Brain microvascular endothelial cell (primary cell): ENCODE results near the gene TMEM126B.
A peak's percentile ranks its signal among the peaks of the same experiment; 100 is the strongest.

Experiments used
- DNase-seq: peaks from one replicate; pipeline ENCODE4 v3.0.0-alpha.2; 2020
- H3K27ac ChIP-seq: fragments of 250-450 bp; sonication (Bioruptor Pico); 2 replicates; pipeline ENCODE4 v1.5.1; 2020; ENCODE audit warnings: mild to moderate bottlenecking, moderate library complexity
- H3K27me3 ChIP-seq: fragments of 250-450 bp; sonication (Bioruptor Pico); replicated peaks from 2 replicates; pipeline ENCODE4 v1.5.1; 2020; ENCODE audit warnings: mild to moderate bottlenecking
- H3K36me3 ChIP-seq: fragments of 250-450 bp; sonication (Bioruptor Pico); replicated peaks from 2 replicates; pipeline ENCODE4 v1.5.1; 2020; ENCODE audit warnings: mild to moderate bottlenecking
- H3K4me3 ChIP-seq: 2 replicates; pipeline ENCODE4 v1.5.1; 2011; ENCODE audit warnings: low read depth, mild to moderate bottlenecking, control low read depth, low read length, moderate library complexity
- CTCF ChIP-seq: IDR thresholded peaks from 2 replicates; pipeline ENCODE4 v1.5.1; 2011; ENCODE audit warnings: low read depth, mild to moderate bottlenecking, moderate library complexity, low read length, control low read depth, inconsistent platforms; ENCODE audit errors: missing control alignments
- in situ Hi-C: cut with HindIII; loops from 2 replicates; pipeline ENCODE4 v1.10.0; 2017; ENCODE audit warnings: low sequenced_read_pairs, low pct_ligation_motif_present

The TMEM126B gene

DNA sequence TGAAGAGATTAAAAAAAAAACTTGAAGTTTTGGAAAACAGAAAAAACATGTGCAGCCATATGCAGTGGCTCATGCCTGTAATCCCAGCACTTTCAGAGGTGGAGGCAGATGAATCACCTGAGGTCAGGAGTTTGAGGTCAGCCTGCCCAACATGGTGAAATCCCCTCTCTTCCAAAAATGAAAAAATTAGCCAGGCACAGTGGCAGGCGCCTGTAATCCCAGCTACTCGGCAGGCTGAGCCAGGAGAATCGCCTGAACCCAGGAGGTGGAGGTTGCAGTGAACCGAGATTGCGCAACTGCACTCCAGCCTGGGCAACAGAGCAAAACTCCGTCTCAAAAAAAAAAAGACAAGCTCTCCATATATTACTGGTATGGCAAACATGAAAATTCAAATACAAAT, 8.9 kb upstream of the TMEM126B start:
- DNase-seq: no peak
- H3K27me3 ChIP-seq: no peaks in the 10 kb centered on the region
- TF ChIP-seq CTCF: no peak
- in situ Hi-C loops: no loop called here
- H3K27ac ChIP-seq: no peak overlapping the region
- H3K4me3 ChIP-seq: no peak overlapping the region
- no peaks in the 10 kb centered on the region for H3K36me3 ChIP-seq

- in situ Hi-C loops: no loop called here
- no peaks in the 10 kb centered on the region for H3K36me3 ChIP-seq
- no peak for TF ChIP-seq CTCF
Observed at GRCh38 chr11:85620256-85620655, 8.1 kb upstream of the TMEM126B start.

DNA sequence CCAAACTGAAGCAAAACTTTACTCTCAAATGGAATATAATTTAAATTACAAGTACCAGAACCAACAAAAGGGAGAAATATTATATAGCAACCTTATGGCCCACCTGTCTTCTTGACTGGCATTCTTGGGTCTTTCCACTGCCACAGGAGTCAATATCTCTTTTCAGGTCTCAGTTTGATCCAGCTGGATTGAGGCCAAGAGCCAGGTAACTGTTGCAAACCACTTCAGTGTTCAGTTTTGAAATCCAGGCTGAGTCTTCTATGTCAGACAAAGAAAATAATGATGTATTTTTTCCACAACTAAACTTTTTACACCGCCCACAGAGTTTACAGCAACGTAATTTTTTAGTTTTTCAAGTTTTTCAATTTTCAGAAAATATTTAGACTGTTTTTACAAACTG, 1.9 kb upstream of the TMEM126B start:
- Histone ChIP-seq H3K36me3 (no peaks in the 10 kb centered on the region), H3K4me3 (no peak overlapping the region), H3K27me3 (no peaks in the 10 kb centered on the region), H3K27ac (no peak overlapping the region)
- no peak for TF ChIP-seq CTCF
- in situ Hi-C loops: no loop called here
- DNase-seq: no peak

More at GRCh38 chr11:85620256-85620655, 8.1 kb upstream of the TMEM126B start:
- Histone ChIP-seq H3K4me3 (no peak overlapping the region), H3K27me3 (no peaks in the 10 kb centered on the region), H3K27ac (no peak overlapping the region)
- DNase-seq: no peak

- Histone ChIP-seq H3K27ac (peak within 1 kb of the TSS; percentile 19), H3K27me3 (no peaks in the 10 kb centered on the region), H3K36me3 (no peaks in the 10 kb centered on the region), H3K4me3 (peak within 1 kb of the TSS; percentile 87)
- TF ChIP-seq CTCF: no peak
- in situ Hi-C loops: no loop called here
- DNase-seq: peak; percentile 12
Observed at GRCh38 chr11:85627332-85627997, 928 bp upstream of the TMEM126B start, which contains the start of gene DLG2. TSS of gene DLG2 (minus strand) at chr11:85627344.

- Histone ChIP-seq H3K27ac (peak overlapping the region; percentile 52), H3K36me3 (no peaks in the 10 kb centered on the region), H3K27me3 (no peaks in the 10 kb centered on the region), H3K4me3 (peak overlapping the region; percentile 87)
- in situ Hi-C loops: no loop called here
- DNase-seq: no peak
- no peak for TF ChIP-seq CTCF
Observed at GRCh38 chr11:85628771-85629341, 463 bp downstream of the TMEM126B start.

DNA sequence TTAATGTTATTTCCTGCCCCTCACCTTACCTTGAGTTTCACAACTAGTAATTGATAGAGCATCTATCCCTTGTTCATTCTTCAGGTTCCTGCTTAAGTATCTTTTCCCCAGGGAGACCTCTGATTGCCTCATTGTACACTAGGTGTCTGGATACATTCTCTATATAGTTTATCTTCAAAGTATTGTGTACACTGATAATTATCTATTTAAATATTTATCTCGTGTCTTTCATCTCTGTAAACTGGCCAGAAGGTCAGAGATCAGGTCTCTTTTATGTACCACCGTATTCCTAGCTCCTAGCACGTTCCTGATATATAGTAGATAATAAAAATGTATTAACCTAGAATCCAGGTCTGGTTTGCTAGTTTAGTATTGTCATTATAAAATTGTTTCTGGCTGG, 6.4 kb downstream of the TMEM126B start:
- Histone ChIP-seq H3K27me3 (no peaks in the 10 kb centered on the region), H3K4me3 (no peak overlapping the region), H3K36me3 (peaks cover 10% of the 10 kb centered on the region), H3K27ac (no peak overlapping the region)
- in situ Hi-C loops: no loop called here
- no peak for TF ChIP-seq CTCF
- no peak for DNase-seq
